NCI-H128 (cell line): ENCODE data around the gene THRB.

Source experiments
- DNase-seq: peaks from one replicate; lab custom pipeline; 2025; ENCODE audit not compliant: unreplicated experiment; lab: John Stamatoyannopoulos, UW

The THRB gene

DNA sequence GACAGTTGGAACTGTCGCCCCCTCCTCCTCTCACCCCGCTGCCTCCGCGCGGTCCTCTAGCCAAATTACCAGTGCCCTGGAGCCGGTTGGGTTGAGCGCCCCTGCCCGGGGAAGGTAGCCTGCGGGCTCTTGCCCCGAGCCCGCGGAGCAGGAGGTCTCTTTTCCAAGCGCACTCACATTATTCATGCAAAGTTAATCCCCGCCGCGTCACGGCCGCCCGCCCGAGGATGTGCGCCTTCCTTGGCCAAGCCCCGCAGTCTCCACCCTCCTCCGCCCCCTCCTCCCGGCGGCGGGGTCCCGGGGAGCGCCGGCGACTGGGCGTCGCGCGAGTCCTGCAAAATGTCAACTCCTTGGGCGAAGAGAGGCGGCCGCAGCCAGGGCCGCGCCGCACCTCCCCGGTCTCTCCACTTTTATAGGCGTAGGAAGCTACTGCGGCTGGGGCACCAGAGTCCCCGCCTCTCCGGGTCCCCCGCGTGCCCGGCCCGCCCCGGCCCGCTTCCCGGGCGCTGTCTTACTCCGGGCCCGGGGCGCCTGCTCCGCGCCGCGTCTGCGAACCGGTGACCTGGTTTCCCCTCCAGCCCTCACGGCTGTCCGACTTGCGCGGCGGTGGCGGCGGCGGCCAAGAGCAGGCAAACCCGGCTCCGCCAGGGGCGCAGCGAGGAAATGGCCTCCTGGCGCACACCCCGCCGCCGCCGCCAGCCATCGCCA lies at the start of gene THRB:
THRB (minus strand) TSS at position 233 of the 708 bp plus-strand sequence.
- DNase-seq: no peak

DNA sequence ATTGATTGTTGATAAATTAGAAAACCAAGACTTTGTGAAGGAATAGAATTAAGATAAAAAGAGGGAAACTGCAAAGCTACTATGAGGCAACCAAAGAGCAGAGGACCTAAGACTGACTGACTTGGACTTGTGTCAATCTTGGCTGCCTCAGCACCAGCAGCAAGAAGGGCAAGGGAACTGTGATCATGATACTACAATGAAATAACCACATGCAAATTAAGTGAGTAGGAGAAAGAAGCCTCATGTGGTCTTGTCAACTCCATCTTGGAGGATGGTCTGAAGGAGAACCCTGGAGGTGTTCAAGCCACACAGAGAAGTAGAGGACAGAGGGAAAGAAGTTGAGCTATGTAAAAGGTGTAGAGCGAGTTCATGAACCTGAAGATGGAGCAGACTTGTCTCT lies 47.3 kb upstream of the THRB start:
- no peak for DNase-seq

DNA sequence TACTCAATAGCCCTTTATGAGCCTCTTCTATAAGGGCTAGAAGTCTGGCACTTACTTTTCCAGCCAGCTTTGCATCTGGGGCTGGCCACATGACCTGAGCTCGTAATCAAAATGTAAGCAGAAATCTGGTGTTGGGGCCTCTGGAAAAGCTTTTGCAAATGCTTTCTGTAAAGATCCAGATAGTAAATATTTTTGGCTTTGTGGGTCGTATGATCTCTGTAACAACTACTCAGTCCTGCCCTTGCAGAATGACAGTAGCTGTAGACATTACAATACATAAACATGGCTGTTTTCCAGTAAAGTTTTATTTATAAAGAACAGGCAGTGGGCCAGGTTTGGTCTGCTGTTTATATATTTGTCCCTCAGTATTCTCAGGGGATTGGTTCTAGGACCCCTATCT lies 46.2 kb upstream of the THRB start:
- DNase-seq: no peak

DNA sequence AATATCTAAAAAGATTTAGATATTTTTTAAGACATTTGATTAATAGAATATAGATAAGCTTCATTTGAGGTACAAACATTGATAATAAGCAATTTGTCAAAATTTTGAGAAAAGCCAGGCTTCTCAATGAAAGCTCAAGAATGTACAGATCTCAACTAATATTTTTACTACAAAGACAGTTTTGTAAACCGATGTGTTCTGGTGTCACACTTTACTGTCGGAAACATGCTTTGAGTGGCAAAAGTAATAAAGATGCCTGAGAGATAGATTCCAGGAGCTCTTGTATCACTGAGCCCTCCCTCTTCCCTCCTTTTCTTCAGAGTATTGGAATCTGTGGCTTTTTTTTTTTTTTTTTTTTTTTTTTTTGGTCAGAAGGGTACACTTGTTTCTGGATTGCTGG lies 45.0 kb upstream of the THRB start:
- no peak for DNase-seq

DNA sequence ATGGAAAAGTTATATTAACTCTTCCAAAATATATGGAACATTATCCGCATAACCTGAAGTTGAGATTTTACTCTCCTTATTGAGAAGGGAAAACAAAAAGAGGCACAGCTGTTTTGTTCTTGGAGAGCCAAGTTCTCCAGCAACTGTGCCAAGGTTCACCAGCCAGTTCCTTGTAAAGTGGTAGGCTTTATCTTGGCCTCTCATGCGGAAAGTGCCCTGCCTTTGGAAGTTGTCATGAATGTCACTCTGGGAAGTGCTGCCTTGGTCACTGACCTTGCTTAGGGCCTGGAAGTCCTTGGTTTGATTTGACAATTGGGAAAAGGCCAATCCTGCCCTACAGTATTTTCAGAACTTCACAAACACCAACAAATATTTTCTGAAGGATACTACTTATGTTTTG lies 44.2 kb upstream of the THRB start:
- no peak for DNase-seq

DNA sequence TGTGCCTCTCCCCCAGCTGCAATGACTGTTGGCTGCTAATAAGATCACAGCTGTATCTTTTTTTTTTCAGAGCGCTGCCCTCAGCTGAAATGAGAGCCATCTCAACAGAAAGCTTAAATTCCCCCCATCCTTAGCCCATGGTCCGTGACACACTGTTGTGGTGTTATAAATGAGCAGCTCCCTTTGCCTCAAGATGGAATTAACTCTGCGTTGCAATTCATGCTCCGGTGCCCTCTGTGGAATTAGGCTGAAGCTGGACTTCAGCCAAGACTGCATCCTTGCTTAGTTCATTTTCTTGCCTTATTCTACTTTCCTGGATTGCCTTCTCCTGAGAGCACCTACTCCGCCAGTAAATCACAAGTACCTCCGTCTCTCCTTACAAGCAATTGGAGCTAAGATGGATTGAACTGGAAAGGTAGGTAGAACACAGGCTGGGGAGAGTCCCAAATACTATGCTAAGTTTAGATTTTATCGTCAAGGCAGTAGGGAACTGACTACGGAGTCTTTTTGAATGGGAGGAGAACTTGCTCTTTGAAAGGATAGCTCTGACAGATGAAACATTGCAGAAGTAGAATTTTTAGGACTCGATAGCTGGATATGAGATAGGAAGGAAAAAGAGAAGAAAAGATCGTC lies 39.0 kb upstream of the THRB start:
- no peak for DNase-seq

DNA sequence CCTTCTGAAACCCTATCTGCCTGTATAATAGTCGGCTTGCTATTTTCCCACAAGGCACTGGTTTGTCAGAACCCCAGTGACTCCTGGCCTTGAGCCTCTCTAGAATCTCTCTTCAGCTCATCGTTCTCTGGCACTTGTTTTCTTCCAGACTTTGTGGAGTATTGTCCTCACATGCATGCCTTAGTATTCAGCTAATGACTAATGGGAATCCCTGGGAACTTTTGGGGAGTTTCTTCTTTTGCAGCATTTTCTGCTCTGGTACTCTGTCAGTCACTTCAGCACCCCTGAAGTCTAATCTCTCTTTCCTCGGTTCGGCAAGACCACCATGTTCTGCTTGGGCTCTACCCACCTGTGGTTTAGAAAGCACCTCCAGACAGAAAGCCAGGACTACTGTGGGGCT lies 35.8 kb upstream of the THRB start:
- no peak for DNase-seq

DNA sequence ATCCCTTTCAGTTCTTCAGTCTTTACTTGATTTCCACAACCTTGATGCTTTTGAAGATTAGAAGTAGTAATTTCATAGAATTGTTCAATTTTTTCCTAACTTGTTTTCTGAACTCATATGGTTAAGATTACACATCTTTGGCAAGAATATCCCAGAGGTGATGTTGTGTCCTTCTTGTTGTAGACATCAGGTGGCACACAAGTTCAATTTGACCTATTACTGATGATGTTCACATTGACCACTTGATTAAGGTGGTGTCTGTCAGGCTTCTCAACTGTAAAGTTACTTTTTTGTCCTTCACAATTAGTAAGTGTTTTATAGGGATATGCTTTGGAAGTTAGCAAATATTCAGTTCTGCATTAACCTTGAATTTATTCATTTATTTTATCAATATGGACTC lies 34.6 kb upstream of the THRB start:
- no peak for DNase-seq

DNA sequence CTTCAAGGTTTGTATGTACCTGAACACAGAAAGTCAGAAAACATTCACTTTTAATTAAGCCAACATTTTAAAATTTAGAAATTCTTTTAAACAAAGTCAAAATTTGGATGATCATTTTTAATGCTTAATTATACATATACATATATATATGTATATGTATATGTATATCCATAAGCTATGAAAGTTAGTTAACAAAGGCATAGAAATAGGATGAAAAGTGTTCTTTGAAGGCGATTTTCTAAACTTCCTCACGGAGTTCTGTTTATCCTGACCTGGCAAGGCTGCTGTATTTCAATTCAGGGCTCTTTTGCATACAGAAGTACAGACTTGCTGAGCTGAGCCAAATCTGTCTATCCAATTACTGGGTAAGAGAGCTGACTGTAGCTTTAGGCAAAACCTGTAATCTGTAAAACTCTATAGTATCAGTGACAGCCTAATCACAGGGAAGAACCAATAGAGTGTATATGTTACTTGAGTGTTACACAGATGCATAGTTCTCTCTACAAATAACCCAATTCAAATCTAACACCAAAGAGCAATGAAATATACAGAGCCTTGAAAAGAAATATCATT lies 32.1 kb upstream of the THRB start:
- no peak for DNase-seq

DNA sequence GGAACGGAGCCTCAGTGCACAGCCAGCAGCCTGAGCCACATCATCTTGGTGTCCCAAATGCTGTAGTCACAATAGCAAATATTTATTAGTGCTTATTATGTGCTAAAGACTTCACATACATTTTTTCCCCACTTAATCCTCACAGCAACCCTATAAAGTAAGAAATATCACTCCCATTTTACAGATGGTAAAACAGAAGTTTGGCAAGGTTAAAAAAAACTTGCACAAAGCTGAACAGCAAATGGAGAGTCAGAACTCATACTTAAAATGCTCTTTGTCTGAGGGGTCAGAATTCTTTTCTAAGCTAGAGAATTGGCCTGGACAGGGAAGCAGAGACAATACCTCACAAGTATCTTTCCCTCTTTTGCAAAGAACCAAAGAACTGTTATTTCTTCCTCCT lies 30.9 kb upstream of the THRB start:
- DNase-seq: no peak

DNA sequence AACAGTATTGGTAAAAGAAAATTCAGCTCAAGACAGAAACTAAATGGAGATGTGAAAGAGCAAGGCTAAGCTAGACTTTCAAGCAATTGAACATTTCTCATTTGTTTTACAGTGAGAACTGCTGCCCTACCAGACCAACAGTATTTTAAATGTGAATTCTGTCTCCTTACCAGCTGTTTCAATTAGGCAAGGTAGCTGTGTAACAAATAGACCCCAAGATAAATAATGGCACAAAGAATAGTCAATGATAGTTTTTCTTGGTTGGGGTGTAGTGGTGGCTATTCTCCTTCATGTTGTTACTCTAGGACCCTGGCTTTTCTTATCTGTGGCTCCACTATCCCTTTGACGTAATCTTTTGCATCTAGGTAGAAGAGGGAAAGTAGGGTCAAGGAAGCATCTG lies 30.4 kb upstream of the THRB start:
- no peak for DNase-seq

DNA sequence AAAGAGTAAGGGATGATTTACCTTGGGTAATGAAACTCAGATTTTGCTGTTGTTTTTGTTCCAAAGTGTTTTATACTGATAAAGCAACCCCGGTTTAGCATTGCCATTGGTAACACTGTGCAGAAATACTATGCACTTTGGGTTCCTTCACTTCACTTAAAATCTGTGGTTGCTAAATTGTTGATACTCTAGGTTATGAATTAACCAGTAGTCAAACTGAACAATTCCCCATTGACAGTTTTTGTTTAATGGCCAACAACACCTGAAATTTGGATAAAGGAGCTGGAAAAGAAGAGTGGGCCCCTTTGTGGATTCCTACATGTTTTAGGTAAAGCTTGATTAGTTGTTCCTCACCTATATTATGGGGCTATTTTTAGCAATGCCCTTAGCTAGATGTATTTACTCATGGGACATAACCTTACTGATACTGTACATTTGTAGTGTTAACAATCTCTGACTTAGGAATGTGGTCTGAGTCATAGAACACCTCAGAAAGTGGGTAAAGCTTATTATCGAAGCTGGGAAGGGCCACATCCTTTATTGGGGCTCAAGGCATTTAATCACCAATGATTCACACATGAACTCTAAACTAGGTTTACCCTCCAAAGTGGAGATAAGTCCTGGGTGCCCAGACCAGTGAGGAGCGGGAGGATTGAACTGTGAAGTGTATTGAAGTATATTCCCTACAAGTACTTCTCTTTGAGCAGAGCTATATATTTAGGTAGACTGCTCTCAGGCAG lies 29.5 kb upstream of the THRB start:
- no peak for DNase-seq

DNA sequence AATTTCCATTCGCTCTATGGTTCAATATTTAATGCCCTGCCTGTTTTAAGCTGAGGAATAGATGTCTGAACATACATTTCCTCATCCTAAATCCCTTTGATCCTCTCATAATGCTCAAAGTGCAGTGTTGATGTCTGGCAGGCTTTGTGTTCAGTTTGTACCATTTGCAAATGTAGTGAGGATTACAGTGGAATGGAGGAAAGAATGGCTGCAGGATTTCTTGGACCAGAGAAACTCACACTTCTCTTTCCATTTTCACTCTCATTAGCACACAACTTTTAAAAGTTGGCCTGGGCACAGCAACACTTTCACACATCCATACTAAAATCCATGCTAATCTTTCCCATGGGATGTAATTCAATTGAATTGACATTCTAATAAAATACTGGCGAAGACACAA lies 28.6 kb upstream of the THRB start:
- no peak for DNase-seq

DNA sequence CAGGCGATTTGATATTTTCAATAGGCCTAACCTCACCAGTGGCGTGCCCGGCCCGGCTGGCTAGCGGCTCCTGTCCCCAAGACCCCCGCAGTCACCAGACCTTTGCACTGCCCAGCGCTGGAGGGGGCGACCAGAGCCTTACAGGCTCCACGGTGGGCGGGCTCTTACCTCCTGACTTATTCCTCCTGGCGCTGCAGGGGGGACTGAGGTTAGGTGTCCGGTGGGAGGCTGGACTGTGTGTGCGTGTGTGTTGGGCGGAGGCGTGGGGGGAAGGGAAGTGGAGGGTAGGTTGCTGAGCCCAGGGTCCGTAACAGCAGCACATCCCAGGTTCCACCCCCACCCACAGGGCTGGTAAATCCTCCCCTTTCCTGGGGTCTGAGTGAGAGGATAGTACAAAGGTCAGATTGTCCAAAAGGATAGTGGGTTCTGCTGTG lies 27.5 kb upstream of the THRB start:
- no peak for DNase-seq

DNA sequence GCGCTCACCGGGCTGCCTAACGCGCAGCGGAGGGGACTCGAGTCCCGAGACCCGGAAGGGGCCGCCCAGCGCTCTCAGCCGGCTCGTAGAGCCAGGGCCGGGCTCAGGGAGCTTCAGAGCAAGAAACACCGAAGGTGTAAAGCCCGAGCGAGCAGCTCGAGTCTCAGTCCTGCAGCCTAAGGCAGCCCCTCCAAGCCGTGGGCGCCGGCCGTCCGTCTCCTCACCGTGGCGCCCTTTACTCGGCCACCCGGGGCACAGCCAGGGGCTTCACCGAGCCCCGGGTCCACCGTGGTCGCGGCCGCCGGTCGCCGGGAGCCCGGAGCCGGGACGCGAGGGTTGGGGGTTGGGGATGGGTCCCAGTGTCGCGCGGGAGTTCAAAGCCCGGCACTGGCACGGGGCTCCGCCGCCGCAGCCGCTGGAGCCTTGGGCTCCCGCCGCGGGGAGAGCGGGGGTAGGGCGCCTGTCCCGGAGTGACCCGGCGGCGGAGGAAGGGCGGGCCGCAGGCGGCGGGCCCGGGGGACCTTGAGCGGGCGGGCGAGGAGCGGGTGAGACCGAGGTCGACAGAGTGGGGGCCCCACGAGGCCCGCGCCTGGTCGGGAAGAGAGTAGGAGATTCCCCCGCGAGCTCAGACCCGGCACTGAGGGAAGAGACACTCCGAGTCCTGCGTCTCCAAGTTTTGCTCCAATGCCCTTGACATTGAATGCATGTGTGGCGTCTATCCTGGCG lies 26.9 kb upstream of the THRB start:
- DNase-seq: no peak

DNA sequence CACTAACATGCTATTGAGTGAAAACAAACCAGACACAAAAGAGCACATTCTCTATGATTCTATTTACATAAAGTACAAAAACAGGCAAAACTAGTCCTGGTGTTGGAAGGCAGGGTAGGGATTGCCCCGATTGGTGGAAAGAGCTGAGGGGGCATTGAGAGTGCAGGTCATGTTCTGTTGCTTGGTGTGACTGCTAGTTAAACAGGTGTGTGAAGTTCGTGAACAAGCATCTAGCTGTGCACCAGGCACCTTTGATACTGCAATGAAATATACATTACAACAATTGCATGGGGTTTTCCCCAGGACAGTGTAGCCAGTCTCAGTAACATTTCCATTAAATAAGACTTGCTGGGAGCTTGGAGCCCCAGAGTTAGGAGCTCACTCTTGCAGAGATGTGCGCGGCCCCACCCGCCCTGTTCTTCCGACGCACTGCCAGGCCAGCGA lies 26.3 kb upstream of the THRB start:
- no peak for DNase-seq

DNA sequence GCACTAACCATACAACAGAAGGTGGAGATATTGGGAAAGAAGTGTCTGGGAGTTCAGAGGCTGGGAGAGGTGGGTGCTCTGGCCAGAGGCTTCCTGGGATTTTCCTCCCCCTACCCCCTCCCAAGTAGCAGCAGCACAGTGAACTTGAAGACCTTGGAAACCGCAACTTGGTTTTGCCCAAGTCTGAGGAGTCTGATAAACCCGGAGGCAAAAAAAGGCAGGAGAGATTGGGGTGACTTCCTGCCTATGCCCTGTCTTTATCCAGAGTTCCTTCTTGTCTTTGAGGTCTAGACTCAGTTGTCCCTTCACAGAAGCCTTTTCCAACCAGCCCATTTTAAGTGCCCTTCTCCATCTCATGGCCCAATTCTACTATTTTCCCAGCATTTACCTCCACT lies 25.4 kb upstream of the THRB start:
- no peak for DNase-seq

DNA sequence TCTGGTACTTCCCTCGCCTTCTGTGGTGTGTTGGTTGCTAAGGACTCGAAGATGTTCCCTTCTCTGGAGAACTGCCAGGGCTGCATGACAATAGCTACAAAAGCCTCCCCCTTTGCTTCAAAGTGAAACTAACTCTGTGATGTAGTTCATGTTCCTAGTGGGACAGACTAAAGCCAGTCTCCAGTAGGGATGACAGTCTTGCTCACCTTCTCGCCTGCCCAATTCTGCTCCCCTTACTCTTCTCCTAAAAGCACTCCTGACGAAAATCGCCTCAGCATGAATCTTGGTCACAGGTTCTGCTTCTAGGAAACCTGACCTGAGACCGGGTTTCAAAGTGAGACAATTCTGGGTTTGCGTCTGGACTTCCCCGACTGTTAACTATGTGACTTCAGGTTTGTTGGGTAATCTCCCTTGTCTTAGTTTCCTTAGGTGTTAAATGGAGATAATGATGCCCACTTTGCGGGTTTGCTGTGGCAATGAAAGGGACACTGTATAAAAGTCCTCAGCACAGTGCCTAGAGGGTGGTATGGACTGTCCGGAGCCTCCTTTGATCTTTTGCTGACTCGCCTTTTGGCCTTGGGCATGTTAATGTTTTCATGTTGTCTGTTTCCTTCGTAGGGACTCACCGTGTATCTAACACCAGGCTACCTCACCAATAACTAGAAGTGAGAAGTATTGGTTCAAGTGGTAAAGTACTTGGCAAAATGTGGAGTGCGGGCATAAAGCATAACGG lies 24.9 kb upstream of the THRB start:
- no peak for DNase-seq

DNA sequence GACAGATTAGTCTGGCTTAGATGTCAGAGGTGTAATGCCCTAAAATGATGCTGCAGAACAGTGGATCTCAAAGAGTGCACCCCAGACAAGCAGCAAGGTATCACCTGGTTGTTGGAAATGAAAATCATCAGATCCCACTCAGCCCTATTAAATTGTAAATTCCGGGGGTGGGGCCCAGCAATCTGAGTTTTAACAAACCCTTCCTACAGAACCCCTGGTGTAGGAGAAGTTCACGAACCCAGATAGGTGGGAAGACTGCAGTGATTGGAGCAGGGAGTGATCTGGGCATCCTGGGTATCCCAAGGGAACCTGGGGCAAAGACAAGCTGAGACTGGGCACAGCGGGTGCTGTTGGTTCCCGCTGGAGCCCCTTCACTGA lies 24.3 kb upstream of the THRB start:
- no peak for DNase-seq

DNA sequence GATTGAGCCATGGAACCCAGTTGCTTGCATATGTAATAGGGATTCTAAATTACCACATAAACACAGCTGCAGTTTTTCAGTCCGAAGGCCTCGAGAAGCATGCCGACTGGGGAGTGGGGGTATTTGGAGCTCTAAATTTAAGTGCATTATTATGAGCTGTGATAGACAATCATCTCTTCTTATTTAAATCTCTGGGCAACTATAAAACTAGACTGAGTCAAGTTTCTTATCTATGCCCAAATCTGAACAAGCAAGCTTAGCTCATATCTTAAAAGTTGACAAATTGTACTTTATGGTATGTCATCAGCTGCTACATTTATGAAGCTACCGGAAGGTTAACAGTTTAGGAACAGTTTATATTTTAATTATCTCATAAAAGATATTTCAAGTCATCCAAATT lies 19.5 kb upstream of the THRB start:
- no peak for DNase-seq

DNA sequence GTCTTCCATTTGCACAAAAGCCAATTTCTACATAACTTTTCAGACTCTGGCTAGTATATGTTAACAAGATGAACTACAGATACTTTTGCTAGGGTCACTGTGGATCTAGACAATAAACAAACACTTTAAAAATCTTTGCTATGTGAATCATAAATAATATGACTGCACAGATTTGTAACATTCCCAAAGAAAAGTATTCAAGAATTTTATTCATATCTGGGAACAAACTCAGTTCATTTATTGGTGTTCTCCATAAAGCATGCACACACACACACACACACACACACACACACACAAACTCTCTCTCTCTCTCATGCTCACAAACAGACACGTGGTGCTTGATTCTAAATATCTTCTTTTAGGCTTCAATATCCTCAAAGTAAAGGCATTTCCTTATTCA lies 18.8 kb upstream of the THRB start:
- DNase-seq: no peak
